ENCODE measurements around the gene CZIB.

- no peak for TF ChIP-seq CTCF (IDR thresholded peaks at IDR 0.05)
- no peak for TF ChIP-seq POLR2AphosphoS5 (IDR thresholded peaks at IDR 0.05)
These were observed 9.5 kb downstream of the CZIB start for GRCh38 chr1:53210954-53211353.

Measured in transverse colon (tissue), 4 donors.